HG03571 (cell line): Measurements from ENCODE around the gene NTM.
A peak's percentile ranks its signal among the peaks of the same experiment; 100 is the strongest.

ENCODE experiments used
- ATAC-seq: cut with Tn5 transposase; IDR thresholded peaks from one replicate; pipeline ENCODE4 v1.9.1; 2021; ENCODE audit not compliant: unreplicated experiment

Gene NTM

GRCh38 chr11:131540676-131541075, 170.3 kb downstream of the NTM start:
- no peak for ATAC-seq

DNA sequence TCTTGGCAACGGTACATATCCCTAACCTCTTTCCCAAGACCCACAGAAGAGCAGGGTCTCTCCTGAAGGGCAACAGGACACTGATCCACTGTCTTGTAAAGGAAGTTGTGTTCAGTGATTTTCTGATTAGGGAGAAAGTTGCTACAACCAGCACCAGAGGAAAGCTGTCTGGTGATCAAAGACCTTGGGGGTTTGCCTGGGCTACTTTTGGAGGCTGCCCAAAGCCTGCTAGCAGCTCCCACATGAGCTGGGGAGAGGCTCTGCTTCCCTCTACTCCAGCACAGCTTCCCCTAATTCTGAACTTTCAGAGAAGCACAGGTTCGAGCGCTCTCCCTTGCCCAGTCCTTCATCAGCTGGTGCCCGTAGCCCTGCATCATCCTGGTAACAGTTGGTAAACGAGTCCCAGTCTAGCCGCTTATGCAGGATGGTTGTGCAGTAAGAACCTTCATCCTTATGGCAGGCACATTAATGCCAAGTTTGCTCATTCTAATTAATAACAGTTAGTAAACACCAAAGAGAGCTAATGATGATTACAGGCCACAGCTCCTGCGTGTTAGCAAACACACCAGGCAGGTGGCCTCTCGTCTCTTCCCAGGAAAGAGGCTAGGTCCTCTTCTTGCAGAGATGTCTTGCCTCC, 173.1 kb downstream of the NTM start:
- no peak for ATAC-seq

GRCh38 chr11:131544591-131544990, 174.2 kb downstream of the NTM start:
- no peak for ATAC-seq

DNA sequence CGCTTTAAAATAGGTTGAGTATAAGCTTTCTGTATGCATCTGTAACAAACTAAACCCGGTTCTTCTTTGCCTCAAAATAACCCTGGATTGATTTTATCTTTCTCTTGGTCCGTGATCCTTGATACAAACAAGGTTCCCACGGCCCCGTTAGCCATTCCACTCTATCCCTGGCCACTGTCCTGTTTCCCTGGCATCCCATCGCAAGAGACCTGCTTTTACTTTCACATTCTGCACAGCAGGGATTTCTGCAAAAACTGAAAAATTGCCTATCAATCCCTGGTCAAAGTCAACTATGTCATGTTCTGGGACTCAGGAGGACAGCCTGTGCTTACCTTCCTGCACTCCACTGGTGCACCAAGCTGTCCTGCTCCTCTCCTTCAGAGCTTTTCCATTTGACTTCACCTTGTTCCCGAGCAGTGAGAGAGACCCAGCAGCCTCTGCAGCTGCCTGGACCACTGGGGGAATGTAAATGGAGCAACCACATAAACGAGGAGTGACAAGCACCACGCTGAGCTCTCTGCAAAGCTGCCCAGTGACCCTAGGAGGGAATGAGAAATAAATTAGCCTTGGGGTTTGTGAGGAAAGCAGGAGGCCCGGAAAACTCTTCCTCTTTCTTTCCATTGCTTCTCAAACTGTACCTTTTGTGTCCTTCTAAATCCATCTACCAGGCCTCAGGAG, 175.9 kb downstream of the NTM start:
- ATAC-seq, result no peak

DNA sequence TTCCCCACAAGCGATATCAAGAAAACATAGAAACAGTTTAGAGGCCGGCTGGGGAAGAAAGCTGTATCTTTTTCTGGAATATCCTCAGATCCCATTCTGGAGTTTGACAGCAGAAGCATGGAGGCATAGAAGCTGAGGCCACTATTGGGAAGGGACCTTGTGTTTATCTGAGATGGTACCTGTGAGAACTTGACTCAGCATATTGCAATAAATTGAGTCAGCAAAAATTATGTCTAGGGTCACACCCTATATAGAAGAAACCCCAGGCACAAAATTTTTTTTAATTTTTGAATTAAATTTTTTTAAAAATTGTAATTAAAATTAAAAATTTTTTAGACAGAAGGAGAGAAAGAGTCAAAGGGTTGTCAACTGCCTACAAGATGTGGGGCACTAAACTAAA, 178.7 kb downstream of the NTM start:
- no peak for ATAC-seq

GRCh38 chr11:131549770-131550169, 179.4 kb downstream of the NTM start:
- ATAC-seq, result no peak

DNA sequence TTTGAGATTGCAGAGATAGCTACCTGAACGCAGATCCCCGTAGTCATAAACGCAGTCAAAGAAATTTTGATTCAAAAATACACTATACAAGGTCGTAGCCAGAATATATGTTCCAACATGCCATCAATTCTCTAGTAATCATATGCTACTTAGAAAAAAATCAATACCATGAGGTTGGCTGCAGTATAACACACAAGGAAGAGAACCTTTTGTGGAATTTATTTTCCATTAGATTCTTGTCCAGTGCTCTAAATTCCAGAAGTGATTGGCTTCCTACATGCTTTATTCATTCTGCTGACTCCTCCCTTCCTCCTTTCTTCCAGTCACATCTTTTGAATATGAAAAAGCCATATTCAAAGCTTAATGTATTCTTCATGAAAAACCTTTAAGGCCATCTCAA, 189.9 kb downstream of the NTM start:
- ATAC-seq, result no peak

- no peak for ATAC-seq
Observed at GRCh38 chr11:131561501-131561900, 191.1 kb downstream of the NTM start.

- ATAC-seq, result no peak
Observed at GRCh38 chr11:131561972-131562371, 191.6 kb downstream of the NTM start.

DNA sequence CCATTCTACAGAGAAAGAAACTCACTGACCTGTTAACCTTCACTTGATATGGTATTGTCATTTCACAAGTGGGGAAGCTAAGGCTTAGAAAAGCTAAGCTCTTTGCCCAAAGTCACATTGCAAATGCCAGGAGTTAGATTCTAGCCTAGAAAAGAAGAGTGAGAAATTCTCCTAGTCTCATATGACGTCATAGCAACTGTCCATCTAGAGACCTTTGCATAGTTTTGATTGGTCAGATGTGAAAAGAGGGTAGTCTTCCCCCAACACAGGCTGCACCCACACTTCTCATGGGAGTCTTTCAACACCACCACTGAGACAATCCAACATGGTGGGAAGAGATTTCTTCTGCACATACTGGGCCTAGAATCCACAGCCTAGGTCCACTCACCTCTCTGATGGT, 197.9 kb downstream of the NTM start:
- ATAC-seq, result no peak

DNA sequence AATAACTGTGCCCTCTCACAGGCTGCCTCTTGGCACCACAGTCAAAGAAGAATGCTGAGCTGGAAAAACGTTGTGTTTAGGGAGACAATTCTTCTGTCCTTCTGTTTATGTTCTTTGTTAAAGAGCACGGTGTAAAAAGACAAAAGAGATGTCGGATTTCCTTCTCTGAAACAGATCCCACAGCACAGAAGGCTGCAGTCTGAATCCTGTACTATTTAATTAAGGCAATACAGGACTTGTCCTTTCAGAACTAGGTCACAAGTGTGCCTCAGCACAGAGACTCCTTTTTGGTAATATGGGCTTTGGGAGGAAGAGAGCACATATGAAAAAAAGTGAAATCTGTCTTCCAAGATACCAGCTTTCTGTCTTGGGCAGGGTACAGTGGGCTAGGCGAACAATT, 201.2 kb downstream of the NTM start:
- ATAC-seq, result no peak

- ATAC-seq, result no peak
Observed at GRCh38 chr11:131572423-131572822, 202.0 kb downstream of the NTM start.

GRCh38 chr11:131579932-131580387, 209.5 kb downstream of the NTM start:
- peak; percentile 63 for ATAC-seq

DNA sequence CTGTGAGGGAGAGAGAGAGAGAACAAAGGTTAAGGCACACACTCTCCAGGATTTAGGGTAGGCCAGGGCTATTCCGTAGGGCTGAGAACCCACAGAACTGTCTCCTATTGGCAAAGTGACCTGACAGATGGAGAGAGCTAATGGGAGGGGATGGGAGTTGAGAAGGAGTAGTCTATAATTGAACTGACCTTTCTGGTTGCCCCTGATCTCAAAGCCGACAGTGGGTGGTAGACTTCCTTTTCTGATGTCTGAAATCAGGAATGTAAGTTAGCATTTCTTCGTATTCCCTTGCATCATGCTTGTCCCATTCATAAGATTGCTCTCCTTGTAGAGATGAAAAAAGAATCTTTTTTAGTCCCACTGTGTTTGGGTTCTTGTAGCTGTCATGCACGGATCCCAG, 210.1 kb downstream of the NTM start:
- no peak for ATAC-seq

DNA sequence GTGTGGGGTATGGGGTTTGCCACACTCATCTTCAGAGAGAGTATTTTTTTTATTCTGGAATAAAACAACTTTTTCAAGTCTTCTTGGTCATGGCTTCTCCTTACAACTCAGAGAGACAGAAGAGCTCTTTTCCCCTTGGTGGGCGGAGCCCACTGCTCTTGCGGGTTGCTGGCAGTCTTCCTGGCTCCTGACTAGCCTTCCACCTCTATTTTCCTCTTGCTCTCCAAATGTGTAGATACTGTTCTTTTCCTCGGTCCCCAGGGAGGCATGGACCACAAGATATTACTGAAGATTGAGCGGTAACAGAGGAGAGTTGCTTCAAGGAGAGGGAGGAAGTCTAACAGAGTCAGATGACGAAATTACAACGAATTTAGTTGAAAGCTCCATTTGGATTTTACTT, 210.6 kb downstream of the NTM start:
- ATAC-seq, result no peak

DNA sequence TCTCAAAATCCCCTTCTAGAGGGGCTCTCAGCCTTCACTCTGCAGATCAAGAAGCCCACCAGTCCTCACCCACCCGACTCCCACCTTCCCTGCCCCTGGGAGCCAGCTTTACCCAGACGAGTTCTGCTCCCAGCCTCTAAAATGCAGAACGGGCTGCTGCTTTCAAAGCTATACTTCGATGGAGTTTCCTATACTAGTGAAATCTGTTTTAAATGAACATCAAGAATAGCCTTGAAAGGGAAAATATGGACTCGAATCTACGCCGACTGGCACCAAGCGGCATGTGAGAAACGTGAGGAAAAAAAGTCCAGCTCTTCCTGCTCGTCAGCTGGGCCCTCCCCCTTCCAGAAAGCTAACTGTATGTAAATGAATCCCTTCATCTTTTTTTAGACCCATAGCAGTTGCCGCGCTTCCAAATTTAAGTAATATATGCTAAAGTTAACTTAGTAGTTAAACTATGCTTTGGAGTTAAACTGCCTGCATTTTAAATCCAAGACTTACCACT, 211.7 kb downstream of the NTM start:
- no peak for ATAC-seq

DNA sequence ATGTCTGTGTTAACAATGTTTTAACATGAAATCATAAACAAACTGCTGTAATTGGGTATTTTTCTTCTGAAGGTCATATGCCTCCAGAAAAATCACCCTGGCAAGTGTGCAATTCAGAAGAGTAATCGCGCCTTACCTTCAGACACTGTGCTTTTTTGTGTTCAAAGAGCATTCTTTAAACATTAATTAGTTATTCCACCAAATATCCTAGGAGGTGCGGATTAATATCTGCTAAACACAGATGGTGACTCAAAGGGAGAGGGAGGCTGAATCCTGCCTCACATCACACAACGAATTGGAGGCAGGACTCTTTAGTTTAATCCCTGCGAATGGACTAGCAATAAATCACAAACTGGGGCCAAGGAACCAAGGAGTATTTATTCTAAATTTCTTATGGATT, 213.0 kb downstream of the NTM start:
- no peak for ATAC-seq

- no peak for ATAC-seq
Observed at GRCh38 chr11:131583938-131584337, 213.5 kb downstream of the NTM start.

DNA sequence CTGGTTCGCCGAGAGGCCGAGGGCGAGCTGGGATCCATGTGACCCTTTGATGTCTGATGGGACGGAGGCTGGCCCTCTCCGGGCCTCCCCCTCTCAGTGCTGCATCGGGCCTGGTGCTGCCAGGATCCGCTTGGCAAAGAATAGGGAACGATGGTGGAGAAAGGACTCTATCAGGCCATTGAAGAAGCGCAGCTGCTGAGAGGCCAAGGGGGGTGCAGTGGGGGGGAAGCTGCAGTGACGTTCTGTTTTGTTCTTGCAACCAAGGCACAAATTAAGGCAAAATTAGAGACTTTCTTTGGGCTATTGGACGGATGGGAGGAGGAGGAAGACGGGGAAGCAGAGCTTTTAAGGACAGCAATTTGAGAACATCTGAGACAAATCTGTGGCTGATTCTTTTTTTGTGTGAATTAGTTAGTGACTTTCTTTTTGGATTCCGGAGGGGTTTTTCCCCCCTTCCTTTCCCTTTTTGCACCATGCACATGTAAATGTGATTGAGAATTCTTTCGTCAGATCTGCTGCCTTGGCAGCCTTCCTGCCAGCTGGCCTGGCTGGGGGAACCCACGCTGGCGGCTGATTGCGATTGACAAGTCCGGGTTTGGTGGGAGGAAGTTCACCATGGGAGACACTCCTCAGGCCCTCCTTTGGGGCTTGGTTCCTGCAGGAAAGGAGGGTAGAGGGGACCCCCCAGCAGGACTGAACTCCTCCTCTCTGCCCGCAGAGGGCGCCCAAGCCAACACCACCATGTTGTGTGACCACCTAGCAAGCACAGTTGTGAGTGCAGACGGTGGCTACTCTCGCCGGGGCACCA, 214.6 kb downstream of the NTM start:
- ATAC-seq, result no peak

GRCh38 chr11:131588057-131588456, 217.6 kb downstream of the NTM start:
- ATAC-seq, result no peak

GRCh38 chr11:131591051-131591461, 220.6 kb downstream of the NTM start:
- no peak for ATAC-seq

GRCh38 chr11:131592152-131592551, 221.7 kb downstream of the NTM start:
- ATAC-seq, result no peak
